Skeletal muscle satellite cell (primary cell): ENCODE data around the gene TRAPPC14.
A peak's percentile ranks its signal among the peaks of the same experiment; 100 is the strongest.

Source experiments
- H3K27me3 ChIP-seq: 2 replicates; pipeline ENCODE4 v1.7.0; 2013; ENCODE audit warnings: low read length; ENCODE audit not compliant: control insufficient read depth, insufficient read depth
- H3K36me3 ChIP-seq: 2 replicates; pipeline ENCODE4 v1.7.0; 2013; ENCODE audit warnings: mild to moderate bottlenecking, control low read depth, low read length; ENCODE audit not compliant: insufficient read depth
- H3K4me1 ChIP-seq: 2 replicates; pipeline ENCODE4 v1.7.0; 2013; ENCODE audit warnings: low read length; ENCODE audit not compliant: control insufficient read depth, insufficient read depth
- H3K4me2 ChIP-seq: 2 replicates; pipeline ENCODE4 v1.7.0; 2013; ENCODE audit warnings: mild to moderate bottlenecking, low read length
- H3K4me3 ChIP-seq: 2 replicates; pipeline ENCODE4 v1.7.0; 2013; ENCODE audit warnings: low read length
- H3K9ac ChIP-seq: 2 replicates; pipeline ENCODE4 v1.7.0; 2013; ENCODE audit warnings: mild to moderate bottlenecking, low read depth, low read length, moderate library complexity
- H3K9me3 ChIP-seq: replicated peaks from 2 replicates; pipeline ENCODE4 v1.7.0; 2013; ENCODE audit warnings: mild to moderate bottlenecking, control low read depth, low read length

Gene TRAPPC14

DNA sequence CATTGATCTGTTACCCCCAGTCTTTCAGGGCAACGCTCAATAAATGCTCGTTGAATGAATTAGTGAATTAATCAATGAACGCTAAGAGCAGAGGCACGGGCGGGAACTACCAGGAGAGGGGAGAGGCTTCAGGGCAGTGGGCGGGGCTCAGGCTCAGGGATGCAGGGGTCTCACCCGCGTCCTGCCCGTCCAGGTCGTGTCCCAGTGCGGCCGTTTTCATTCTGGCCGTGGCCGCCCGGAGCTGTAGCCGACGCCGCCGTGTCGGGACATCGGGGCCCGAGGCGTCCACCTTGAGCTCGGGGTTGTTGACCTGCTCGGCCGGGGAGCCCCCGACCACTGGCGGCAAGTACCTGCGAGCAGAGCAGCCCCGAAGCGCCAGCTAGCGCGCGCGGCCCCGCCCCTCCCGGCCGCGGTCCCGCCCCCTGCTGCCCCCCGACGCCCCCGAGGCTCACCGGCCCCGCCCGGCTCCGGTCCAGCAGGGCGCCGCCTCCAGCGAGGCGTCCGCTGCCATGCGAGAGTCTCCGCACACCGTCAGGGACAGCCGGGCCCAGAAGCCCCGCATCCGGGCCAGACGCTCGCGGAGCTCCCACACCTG, 12.7 kb upstream of the TRAPPC14 start:
- Histone ChIP-seq H3K27me3 (no peaks in the 10 kb centered on the region), H3K4me1 (peaks cover 18% of the 10 kb centered on the region), H3K9ac (no peak overlapping the region), H3K9me3 (no peaks in the 10 kb centered on the region), H3K36me3 (peaks cover 3% of the 10 kb centered on the region), H3K4me2 (no peak overlapping the region), H3K4me3 (no peak overlapping the region)

GRCh38 chr7:100170101-100170897, 11.8 kb upstream of the TRAPPC14 start:
- H3K4me3 ChIP-seq, result no peak overlapping the region
- H3K4me2 ChIP-seq, result no peak overlapping the region
- H3K9me3 ChIP-seq, result no peaks in the 10 kb centered on the region
- peaks cover 18% of the 10 kb centered on the region for H3K4me1 ChIP-seq
- no peak overlapping the region for H3K9ac ChIP-seq
- no peaks in the 10 kb centered on the region for H3K27me3 ChIP-seq
- H3K36me3 ChIP-seq, result peaks cover 3% of the 10 kb centered on the region

DNA sequence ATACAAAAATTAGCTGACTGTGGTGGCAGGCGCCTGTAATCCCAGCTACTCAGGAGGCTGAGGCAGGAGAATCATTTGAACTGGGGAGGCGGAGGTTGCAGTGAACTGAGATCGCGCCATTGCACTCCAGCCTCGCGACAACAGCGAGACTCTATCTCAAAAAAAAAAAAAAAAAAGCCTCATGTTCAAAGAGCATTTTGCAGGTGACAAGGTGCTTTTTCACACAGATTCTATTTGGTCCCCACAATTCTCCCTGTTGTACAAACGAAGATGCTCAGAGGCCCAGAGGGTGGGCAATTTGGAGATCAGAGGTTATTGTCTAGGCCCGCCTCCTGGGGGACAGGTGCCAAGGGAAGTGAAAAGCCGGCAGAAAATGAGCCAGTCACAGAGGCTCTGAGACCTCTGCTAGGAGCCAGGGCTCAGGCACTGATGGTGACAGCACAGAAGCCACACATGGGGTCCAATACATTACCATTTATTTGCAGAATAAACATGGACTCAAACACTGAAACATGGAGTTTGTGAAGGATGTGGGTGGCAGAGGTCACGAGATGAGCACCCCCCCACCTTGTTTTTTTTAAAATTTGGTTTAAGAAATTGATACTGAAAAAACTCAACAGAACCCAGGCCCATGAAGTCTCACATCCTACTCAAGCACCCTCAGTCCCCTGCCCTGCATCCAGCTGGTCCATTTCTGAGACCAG, 10.8 kb upstream of the TRAPPC14 start:
- peaks cover 18% of the 10 kb centered on the region for H3K4me1 ChIP-seq
- no peaks in the 10 kb centered on the region for H3K9me3 ChIP-seq
- no peaks in the 10 kb centered on the region for H3K27me3 ChIP-seq
- peaks cover 3% of the 10 kb centered on the region for H3K36me3 ChIP-seq
- no peak overlapping the region for H3K4me3 ChIP-seq
- H3K4me2 ChIP-seq, result no peak overlapping the region
- H3K9ac ChIP-seq, result no peak overlapping the region

DNA sequence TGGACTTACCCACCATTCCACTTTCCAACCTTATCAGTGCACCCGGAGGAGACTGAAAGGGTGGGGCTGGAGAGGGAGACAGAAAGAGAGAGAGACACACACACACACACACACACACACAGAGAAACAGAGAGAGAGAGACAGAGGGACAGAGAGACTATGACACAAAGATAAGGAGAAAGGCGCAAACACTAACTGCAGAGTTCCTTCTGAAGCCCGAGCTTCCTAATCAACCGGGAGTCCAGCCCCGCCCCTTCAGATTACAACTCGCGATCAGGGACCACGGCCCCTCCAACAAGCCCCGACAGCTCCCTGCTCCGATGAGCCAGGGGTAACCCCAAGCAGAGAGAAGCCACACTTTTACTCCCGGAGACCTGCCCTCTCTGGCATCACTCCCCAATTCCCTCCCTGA, 9.4 kb upstream of the TRAPPC14 start:
- Histone ChIP-seq H3K9ac (peak overlapping the region; percentile 70), H3K27me3 (no peaks in the 10 kb centered on the region), H3K36me3 (no peaks in the 10 kb centered on the region), H3K4me2 (peak overlapping the region; percentile 78), H3K9me3 (no peaks in the 10 kb centered on the region), H3K4me1 (peaks cover 18% of the 10 kb centered on the region), H3K4me3 (peak overlapping the region; percentile 65)

GRCh38 chr7:100166970-100167911, 8.7 kb upstream of the TRAPPC14 start:
- peak overlapping the region; percentile 78 for H3K4me2 ChIP-seq
- H3K36me3 ChIP-seq, result no peaks in the 10 kb centered on the region
- H3K9ac ChIP-seq, result peak overlapping the region; percentile 70
- peak overlapping the region; percentile 65 for H3K4me3 ChIP-seq
- H3K9me3 ChIP-seq, result no peaks in the 10 kb centered on the region
- H3K4me1 ChIP-seq, result peaks cover 18% of the 10 kb centered on the region
- no peaks in the 10 kb centered on the region for H3K27me3 ChIP-seq

DNA sequence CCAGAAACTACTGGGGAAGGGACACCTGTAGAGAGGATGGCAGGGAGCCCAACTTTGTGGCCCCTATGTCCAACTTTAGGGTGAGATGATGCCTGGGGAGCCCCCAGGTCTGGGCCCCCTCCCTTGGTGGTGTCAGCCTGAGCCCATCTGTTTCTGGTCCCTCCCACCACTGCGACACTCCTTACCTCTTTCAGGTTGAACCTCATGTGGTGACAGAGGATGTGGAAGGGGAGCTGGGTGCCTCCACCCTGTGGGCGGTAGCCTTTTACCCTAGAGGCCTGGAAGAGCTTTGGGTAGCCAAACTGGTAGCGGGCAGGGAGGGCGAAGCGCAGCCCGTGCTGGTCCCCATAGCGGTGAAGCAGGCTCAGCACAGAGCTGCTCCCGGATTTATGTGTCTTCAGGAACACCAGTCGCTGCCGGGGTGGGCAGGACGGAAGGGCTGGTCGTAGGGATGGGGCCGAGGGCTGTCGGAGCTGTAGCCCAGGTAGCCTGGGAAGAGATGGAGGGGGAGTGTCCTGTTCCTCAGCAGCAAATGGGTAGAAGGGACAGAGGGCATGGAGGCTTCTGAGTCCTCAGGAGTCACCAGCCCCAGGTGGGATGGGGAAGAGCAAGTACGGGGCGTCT, 7.9 kb upstream of the TRAPPC14 start:
- Histone ChIP-seq H3K9ac (no peak overlapping the region), H3K4me1 (peaks cover 18% of the 10 kb centered on the region), H3K9me3 (no peaks in the 10 kb centered on the region), H3K36me3 (no peaks in the 10 kb centered on the region), H3K4me3 (no peak overlapping the region), H3K27me3 (no peaks in the 10 kb centered on the region), H3K4me2 (no peak overlapping the region)

- H3K9ac ChIP-seq, result no peak overlapping the region
- no peaks in the 10 kb centered on the region for H3K9me3 ChIP-seq
- no peaks in the 10 kb centered on the region for H3K36me3 ChIP-seq
- no peak overlapping the region for H3K4me3 ChIP-seq
- no peak overlapping the region for H3K4me2 ChIP-seq
- H3K4me1 ChIP-seq, result peaks cover 18% of the 10 kb centered on the region
- no peaks in the 10 kb centered on the region for H3K27me3 ChIP-seq
These were observed 5.3 kb upstream of the TRAPPC14 start for GRCh38 chr7:100163871-100164270.

GRCh38 chr7:100163006-100163531, 4.5 kb upstream of the TRAPPC14 start:
- no peak overlapping the region for H3K9ac ChIP-seq
- H3K4me1 ChIP-seq, result peaks cover 12% of the 10 kb centered on the region
- H3K4me2 ChIP-seq, result no peak overlapping the region
- H3K4me3 ChIP-seq, result no peak overlapping the region
- no peaks in the 10 kb centered on the region for H3K9me3 ChIP-seq
- H3K27me3 ChIP-seq, result no peaks in the 10 kb centered on the region
- H3K36me3 ChIP-seq, result no peaks in the 10 kb centered on the region

DNA sequence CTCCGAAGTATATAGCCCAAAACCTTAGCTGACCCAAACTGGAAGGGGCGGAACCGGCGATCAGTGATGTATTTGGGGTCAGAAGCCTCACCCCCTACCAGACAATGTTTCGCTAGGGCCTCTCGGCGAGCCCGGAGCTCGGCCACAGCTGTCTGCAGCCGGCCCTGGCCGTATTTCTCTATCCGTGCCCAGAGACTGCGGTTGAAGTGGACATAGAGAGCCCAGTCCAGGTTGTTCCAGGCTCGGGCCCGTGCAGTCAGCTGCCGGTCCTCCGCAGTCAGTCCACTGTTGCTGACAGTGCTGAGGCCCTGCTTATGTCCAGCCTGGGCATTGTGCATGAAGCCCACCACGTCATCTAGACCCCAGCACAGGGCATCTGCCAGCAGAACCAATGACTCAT, 1.5 kb upstream of the TRAPPC14 start:
- H3K36me3 ChIP-seq, result peaks cover 20% of the 10 kb centered on the region
- H3K9me3 ChIP-seq, result no peaks in the 10 kb centered on the region
- peaks cover 17% of the 10 kb centered on the region for H3K4me1 ChIP-seq
- no peak overlapping the region for H3K9ac ChIP-seq
- H3K27me3 ChIP-seq, result no peaks in the 10 kb centered on the region
- no peak overlapping the region for H3K4me2 ChIP-seq
- no peak overlapping the region for H3K4me3 ChIP-seq

GRCh38 chr7:100159099-100159623, 638 bp upstream of the TRAPPC14 start:
- Histone ChIP-seq H3K4me2 (peak overlapping the region; percentile 92), H3K4me3 (peak overlapping the region; percentile 99), H3K9ac (peak overlapping the region; percentile 95), H3K36me3 (peaks cover 28% of the 10 kb centered on the region), H3K27me3 (no peaks in the 10 kb centered on the region), H3K4me1 (peaks cover 17% of the 10 kb centered on the region), H3K9me3 (no peaks in the 10 kb centered on the region)
